Liver (tissue), 9 donors: ENCODE data around the gene JAK1. TPM values are rescaled to one million over a fixed set of nuclear protein-coding genes. Genes with fewer than 3 reads are reported as not detected.

ENCODE experiments used
- DNase-seq: peaks from one replicate; pipeline ENCODE4 v3.0.0-alpha.2; 2017; ENCODE audit warnings: low spot score
- H3K27ac ChIP-seq, 2 donors: one replicate each; pipeline ENCODE4 v1.7.0; 2013; ENCODE audit warnings: inconsistent platforms in 2 of 2, low read length in 2 of 2, control low read depth in 1 of 2, low read depth in 1 of 2, mild to moderate bottlenecking in 1 of 2
- H3K27me3 ChIP-seq, 4 donors: one replicate each; pipeline versions ENCODE4 v1.6.1 to v1.7.0; 2013; ENCODE audit warnings: low read length in 3 of 4, inconsistent platforms in 1 of 4, mild to moderate bottlenecking in 1 of 4, moderate library complexity in 1 of 4; ENCODE audit not compliant: control insufficient read depth in 4 of 4, insufficient read depth in 4 of 4
- H3K36me3 ChIP-seq, 4 donors: one replicate each; pipeline versions ENCODE4 v1.6.1 to v1.7.0; 2013; ENCODE audit warnings: low read length in 3 of 4, mild to moderate bottlenecking in 3 of 4, low read depth in 1 of 4, moderate library complexity in 1 of 4; ENCODE audit not compliant: control insufficient read depth in 4 of 4, insufficient read depth in 3 of 4
- H3K4me1 ChIP-seq, 4 donors: one replicate each; pipeline versions ENCODE4 v1.6.1 to v1.7.0; 2013; ENCODE audit warnings: low read length in 3 of 4, mild to moderate bottlenecking in 3 of 4, moderate library complexity in 1 of 4; ENCODE audit not compliant: control insufficient read depth in 4 of 4, insufficient read depth in 4 of 4
- H3K4me3 ChIP-seq, 3 donors: one replicate each; pipeline versions ENCODE4 v1.6.1 to v1.7.0; 2013; ENCODE audit warnings: low read length in 3 of 3, control low read depth in 1 of 3, low read depth in 1 of 3, mild to moderate bottlenecking in 1 of 3
- H3K9ac ChIP-seq, 2 donors: one replicate each; pipeline ENCODE4 v1.7.0; 2013; ENCODE audit warnings: low read length in 2 of 2, mild to moderate bottlenecking in 2 of 2, moderate library complexity in 2 of 2, control low read depth in 1 of 2, low read depth in 1 of 2
- H3K9me3 ChIP-seq, 4 donors: one replicate each; pipeline versions ENCODE4 v1.6.1 to v1.7.0; 2013; ENCODE audit warnings: low read length in 3 of 4; ENCODE audit not compliant: control insufficient read depth in 4 of 4
- ATF3 ChIP-seq: IDR thresholded peaks from 2 replicates; pipeline ENCODE4 v1.6.1; 2016; ENCODE audit warnings: antibody characterized with exemption
- CTCF ChIP-seq: fragments of 150-350 bp; IDR thresholded peaks from 2 replicates; pipeline ENCODE4 v1.5.1; 2017; ENCODE audit warnings: improper control_type of control experiment, low read depth, low read length; ENCODE audit not compliant: missing input control
- EGR1 ChIP-seq, 2 donors: IDR thresholded peaks; 2 replicates each; pipeline ENCODE4 v1.6.1; 2016 to 2018; ENCODE audit warnings: antibody characterized with exemption in 2 of 2, low read depth in 2 of 2
- FOXA1 ChIP-seq: IDR thresholded peaks from 2 replicates; pipeline ENCODE4 v1.6.1; 2016; ENCODE audit warnings: antibody characterized with exemption
- FOXA2 ChIP-seq: IDR thresholded peaks from 2 replicates; pipeline ENCODE4 v1.6.1; 2016; ENCODE audit warnings: antibody characterized with exemption
- GABPA ChIP-seq, 2 donors: IDR thresholded peaks in 1 of 2; conservative IDR thresholded peaks in 1 of 2; 2 replicates each; pipeline ENCODE4 v1.6.1; 2016; ENCODE audit warnings: antibody characterized with exemption in 2 of 2, mild to moderate bottlenecking in 1 of 2, moderate library complexity in 1 of 2
- HNF4A ChIP-seq, 2 donors: conservative IDR thresholded peaks; 2 replicates each; pipeline ENCODE4 v1.6.1; 2016; ENCODE audit warnings: antibody characterized with exemption in 2 of 2, mild to moderate bottlenecking in 2 of 2
- HNF4G ChIP-seq: IDR thresholded peaks from 2 replicates; pipeline ENCODE4 v1.6.1; 2016; ENCODE audit warnings: antibody characterized with exemption
- JUND ChIP-seq, 2 donors: IDR thresholded peaks; 2 replicates each; pipeline ENCODE4 v1.6.1; 2016; ENCODE audit warnings: antibody characterized with exemption in 2 of 2
- MAX ChIP-seq: IDR thresholded peaks from 2 replicates; pipeline ENCODE4 v1.6.1; 2016; ENCODE audit warnings: antibody characterized with exemption
- NR2F2 ChIP-seq: IDR thresholded peaks from 2 replicates; pipeline ENCODE4 v1.6.1; 2016; ENCODE audit warnings: antibody characterized with exemption
- RAD21 ChIP-seq, 2 donors: IDR thresholded peaks; 2 replicates each; pipeline ENCODE4 v1.6.1; 2016; ENCODE audit warnings: antibody characterized with exemption in 2 of 2, mild to moderate bottlenecking in 2 of 2
- REST ChIP-seq: IDR thresholded peaks from 2 replicates; pipeline ENCODE4 v1.6.1; 2016; ENCODE audit warnings: antibody characterized with exemption, mild to moderate bottlenecking
- SP1 ChIP-seq: IDR thresholded peaks from 2 replicates; pipeline ENCODE4 v1.6.1; 2018; ENCODE audit warnings: antibody characterized with exemption, mild to moderate bottlenecking
- YY1 ChIP-seq: IDR thresholded peaks from 2 replicates; pipeline ENCODE4 v1.6.1; 2016; ENCODE audit warnings: antibody characterized with exemption, mild to moderate bottlenecking
- ZBTB33 ChIP-seq: IDR thresholded peaks from 2 replicates; pipeline ENCODE4 v1.6.1; 2016; ENCODE audit warnings: antibody characterized with exemption
- WGBS: extraction: QIAGEN DNeasy Blood & Tissue Kit; methylation state at CpG from one replicate; pipeline ENCODE4 v1.1.7; 2013; 5-methylcytosine and 5-hydroxymethylcytosine counted together
- polyA plus RNA-seq, 2 donors: library from polyadenylated mRNA; stranded (reverse) in 1 of 2; unstranded in 1 of 2; fragments of 200-250 nt in 1 of 2; fragments of >200 nt in 1 of 2; fragmentation: Nextera tagmentation in 1 of 2; extraction: Ambion mirVana in 1 of 2; gene quantifications; one replicate each; pipeline versions ENCODE4 v1.2.1 to v1.2.3, GENCODE V29; 2013 to 2015
- total RNA-seq, 2 donors: library from RNA; depleted of rRNA; stranded (reverse); fragments of >200 nt; gene quantifications; one replicate each; pipeline ENCODE4 v1.2.3, GENCODE V29; 2014
- donor health status: healthy.
- donor health status: healthy.
- donor health status: healthy.
- donor health status: healthy.
- donor health status: healthy.

Gene JAK1
- total and polyA plus RNA-seq, 4 donors, result 24.1 to 68.6 (median 34.5) TPM

- TF ChIP-seq EGR1 (IDR thresholded peaks at IDR 0.05; ENCODE audit: low read depth in 2 of 2), result no peak
- TF ChIP-seq FOXA2, result no peak
- TF ChIP-seq SP1, result no peak
- no peak for TF ChIP-seq HNF4A (conservative IDR thresholded peaks at IDR 0.05)
- TF ChIP-seq CTCF, result no peak
- no peak for TF ChIP-seq YY1
- no peak for TF ChIP-seq HNF4G
- TF ChIP-seq MAX, result no peak
- no peak for TF ChIP-seq NR2F2
- TF ChIP-seq FOXA1, result no peak
- no peak for TF ChIP-seq GABPA (IDR thresholded peaks at IDR 0.05 in 1 of 2, conservative IDR thresholded peaks at IDR 0.05 in 1 of 2)
- no peak for TF ChIP-seq ZBTB33
Observed at GRCh38 chr1:64896551-64896950, 69.8 kb downstream of the JAK1 start.

GRCh38 chr1:64895500-64895899, 70.8 kb downstream of the JAK1 start:
- Histone ChIP-seq H3K9ac (no peak overlapping the region), H3K4me1 (peaks cover 6 to 23% (median 13%) of the 10 kb centered on the region in 4 donors), H3K36me3 (no peaks in the 10 kb centered on the region), H3K9me3 (no peaks in the 10 kb centered on the region), H3K27ac (no peak overlapping the region), H3K27me3 (no peaks in the 10 kb centered on the region), H3K4me3 (no peak overlapping the region)
- no peak for DNase-seq
- WGBS, result 86% methylated on average over 2 of the region's 2 CpGs
- TF ChIP-seq FOXA1 (no peak), REST (no peak), MAX (no peak), ATF3 (no peak), NR2F2 (no peak), FOXA2 (no peak), RAD21 (IDR thresholded peaks at IDR 0.05) (no peak), EGR1 (IDR thresholded peaks at IDR 0.05; ENCODE audit: low read depth in 2 of 2) (no peak), ZBTB33 (no peak), CTCF (no peak), HNF4G (no peak), JUND (IDR thresholded peaks at IDR 0.05) (no peak), GABPA (IDR thresholded peaks at IDR 0.05 in 1 of 2, conservative IDR thresholded peaks at IDR 0.05 in 1 of 2) (no peak), HNF4A (conservative IDR thresholded peaks at IDR 0.05) (no peak)

More at GRCh38 chr1:64896551-64896950, 69.8 kb downstream of the JAK1 start:
- Histone ChIP-seq H3K4me1 (peaks cover 4 to 23% (median 13%) of the 10 kb centered on the region in 4 donors), H3K9ac (no peak overlapping the region), H3K27me3 (no peaks in the 10 kb centered on the region), H3K36me3 (no peaks in the 10 kb centered on the region), H3K4me3 (no peak overlapping the region), H3K27ac (peak overlapping the region in 1 of 2 donors; percentile 9), H3K9me3 (no peaks in the 10 kb centered on the region)
- no peak for DNase-seq
- 79% methylated on average over 8 of the region's 8 CpGs for WGBS
